ENCODE results near the gene MOGAT1. TPM values are rescaled to one million over a fixed set of nuclear protein-coding genes. Genes with fewer than 3 reads are reported as not detected.

MOGAT1 gene
- total and polyA plus RNA-seq, 2 of the 8 experiments (the other 6 are each of a cell fraction or from before 2014, with no cell fraction given): 0.11 to 0.67 TPM

- TF ChIP-seq CHD1 (IDR thresholded peaks at IDR 0.05; ENCODE audit: low read depth, low read length) (no peak), JUND (IDR thresholded peaks at IDR 0.05; ENCODE audit: low read length) (no peak), CBX8 (IDR thresholded peaks at IDR 0.05; ENCODE audit: borderline replicate concordance, low read depth, low read length) (no peak), CBX5 (IDR thresholded peaks at IDR 0.05; ENCODE audit: low read depth, low read length) (no peak), RFX5 (IDR thresholded peaks at IDR 0.05; ENCODE audit: borderline replicate concordance, low read depth, low read length) (no peak), SRF (IDR thresholded peaks at IDR 0.05; ENCODE audit: low read depth, low read length) (no peak), POLR2AphosphoS5 (IDR thresholded peaks at IDR 0.05; ENCODE audit: low read depth, low read length) (no peak)
- TF ChIP-seq, protein P1, sequence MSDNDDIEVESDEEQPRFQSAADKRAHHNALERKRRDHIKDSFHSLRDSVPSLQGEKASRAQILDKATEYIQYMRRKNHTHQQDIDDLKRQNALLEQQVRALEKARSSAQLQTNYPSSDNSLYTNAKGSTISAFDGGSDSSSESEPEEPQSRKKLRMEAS (IDR thresholded peaks at IDR 0.05): no peak
These were observed 577 bp downstream of the MOGAT1 start (continued) for GRCh38 chr2:222672068-222672401.
